Activated CD4-positive, alpha-beta T cell treated with anti-CD3 and anti-CD28 coated beads, Interleukin-2, Interleukin-4, amounts not matched to agents 100 ng/mL and 50 ng/mL, durations not matched to agents 16 hours and 8 hours (primary cell): ENCODE data around the gene SARS2.
"Not testable (repeated sequence)": the region's sequence is repeated elsewhere in the genome, so short reads cannot be mapped to it uniquely, and the experiment has no call there.

Experiments
- DNase-seq: peaks from one replicate; pipeline ENCODE4 v3.0.0-alpha.2; 2020; ENCODE audit warnings: low spot score

Gene SARS2

DNA sequence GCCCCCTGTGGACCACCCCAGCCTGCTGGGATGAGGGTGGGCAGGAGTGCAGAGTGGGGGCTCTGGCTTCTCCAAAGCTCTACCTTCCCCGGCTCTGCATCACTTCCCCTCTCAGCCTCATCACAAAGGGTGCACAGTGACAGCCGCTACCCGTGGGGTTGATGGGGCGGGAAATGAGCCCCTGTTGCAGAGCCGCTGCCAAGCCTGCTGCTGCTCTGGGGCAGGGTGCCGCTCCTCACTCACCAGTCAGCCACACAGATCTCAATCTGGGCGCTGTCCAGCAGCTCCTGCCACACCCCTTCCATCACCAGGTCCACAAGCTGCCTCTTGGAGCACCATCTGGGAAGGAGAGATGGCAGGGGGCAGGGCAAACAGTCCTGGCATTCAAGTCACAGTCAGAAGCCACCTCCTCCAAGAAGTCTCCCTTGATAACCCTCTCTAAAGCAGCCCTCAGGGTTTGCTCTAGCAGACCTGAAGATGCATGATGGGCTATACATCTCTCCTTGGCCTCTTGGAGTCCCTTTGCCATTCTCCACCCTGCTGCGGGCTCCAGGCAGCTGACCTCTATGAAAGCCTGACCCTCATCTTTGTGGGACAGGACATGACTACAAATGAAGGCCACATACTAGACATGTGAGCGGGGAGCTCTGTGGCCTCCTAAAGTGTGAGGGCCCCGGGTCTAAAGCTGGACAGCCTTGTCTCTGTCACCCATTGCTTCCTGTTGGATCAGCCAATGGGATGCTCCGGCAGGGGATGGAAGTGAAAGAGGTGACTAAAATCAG is 15.9 kb upstream of the SARS2 start:
- DNase-seq = no peak

DNA sequence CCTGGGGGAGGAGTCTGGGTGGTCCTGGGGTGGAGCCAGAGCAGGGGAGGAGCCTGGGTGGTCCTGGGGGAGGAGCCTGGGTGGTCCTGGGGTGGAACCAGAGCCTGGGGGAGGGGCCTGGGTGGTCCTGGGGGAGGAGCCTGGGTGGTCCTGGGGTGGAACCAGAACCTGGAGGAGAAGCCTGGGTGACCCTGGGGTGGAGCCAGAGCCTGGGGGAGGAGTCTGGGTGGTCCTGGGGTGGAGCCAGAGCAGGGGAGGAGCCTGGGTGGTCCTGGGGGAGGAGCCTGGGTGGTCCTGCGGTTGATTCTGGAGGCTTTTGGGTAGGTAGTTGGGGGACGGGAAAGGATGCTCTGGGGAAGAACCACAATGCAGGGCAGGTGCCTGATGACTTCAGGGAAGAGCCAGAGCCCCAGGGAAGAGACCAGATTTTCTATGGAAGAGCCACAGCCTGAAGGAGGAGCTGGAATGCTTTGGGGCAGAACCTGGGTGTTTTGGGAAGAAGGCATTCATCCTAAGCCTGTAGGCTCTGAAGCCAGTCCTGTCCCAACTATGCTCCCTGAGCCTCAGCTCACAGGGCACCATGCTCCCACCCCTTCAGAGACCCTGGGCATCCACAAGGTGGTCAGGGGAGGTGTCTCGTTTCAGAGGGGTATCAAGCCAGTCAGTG is 15.1 kb upstream of the SARS2 start:
- no peak for DNase-seq

DNA sequence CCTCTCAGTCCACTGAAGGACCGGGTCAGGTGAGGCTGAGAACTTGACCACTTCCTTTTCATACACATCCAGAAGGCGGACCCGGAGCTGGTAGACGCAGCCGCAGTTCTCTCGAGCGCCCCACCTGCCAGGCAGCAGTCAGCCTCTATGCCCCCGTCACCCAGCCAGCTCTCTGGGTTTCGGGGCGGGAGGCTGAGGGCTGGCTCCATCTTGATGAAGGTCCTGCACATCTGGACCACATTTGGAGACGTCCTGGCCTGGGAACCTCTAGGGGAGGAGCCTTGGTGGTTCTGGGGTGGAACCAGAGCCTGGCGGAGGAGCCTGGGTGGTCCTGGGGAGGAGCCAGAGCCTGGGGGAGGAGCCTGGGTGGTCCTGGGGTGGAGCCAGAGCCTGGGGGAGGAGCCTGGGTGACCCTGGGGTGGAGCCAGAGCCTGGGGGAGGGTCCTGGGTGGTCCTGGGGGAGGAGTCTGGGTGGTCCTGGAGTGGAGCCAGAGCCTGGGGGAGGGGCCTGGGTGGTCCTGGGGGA is 14.5 kb upstream of the SARS2 start:
- DNase-seq = no peak

- DNase-seq = no peak
Observed at GRCh38 chr19:38942471-38943181, 12.1 kb upstream of the SARS2 start.

GRCh38 chr19:38941979-38942378 is 11.4 kb upstream of the SARS2 start:
- DNase-seq = no peak

GRCh38 chr19:38941466-38941865 is 10.9 kb upstream of the SARS2 start:
- DNase-seq = not testable (repeated sequence)

DNA sequence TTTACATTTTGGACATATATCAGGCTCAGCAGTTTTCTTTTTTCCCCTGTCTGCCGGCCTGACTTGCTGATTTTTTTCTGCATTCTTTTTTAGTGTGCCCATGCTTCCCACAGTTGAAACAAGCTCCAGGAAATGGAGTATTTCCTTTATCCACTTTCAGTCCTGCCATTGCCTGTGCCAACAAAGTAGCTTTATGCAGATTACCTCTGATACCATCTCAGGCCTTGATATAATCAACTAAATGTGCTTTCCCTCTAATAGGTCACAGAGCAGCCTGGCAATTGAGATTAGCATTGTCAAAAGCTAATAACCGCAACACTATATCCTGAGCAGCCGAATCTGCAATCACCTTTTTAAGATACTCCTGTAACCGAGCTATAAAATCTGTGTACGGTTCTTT is 9.4 kb upstream of the SARS2 start:
- no peak for DNase-seq

DNA sequence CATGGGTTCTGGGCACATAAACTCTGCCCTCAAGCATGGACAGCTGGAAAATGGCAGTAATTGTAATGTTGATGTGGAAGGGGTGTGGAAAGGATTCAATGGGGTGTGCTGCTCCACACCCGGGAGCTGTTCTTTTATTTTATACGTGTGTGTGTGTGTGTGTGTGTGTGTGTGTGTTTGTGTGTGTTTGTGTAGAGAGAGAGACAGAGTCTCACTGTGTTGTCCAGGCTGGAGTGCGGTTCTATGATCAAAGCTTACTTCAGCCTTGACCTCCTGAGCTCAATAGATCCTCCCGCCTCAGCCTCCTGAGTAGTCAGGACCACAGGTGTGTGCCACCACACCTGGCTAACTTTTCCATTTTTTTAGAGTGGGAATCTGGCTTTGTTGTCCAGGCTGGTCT is 3.0 kb upstream of the SARS2 start:
- DNase-seq = no peak

DNA sequence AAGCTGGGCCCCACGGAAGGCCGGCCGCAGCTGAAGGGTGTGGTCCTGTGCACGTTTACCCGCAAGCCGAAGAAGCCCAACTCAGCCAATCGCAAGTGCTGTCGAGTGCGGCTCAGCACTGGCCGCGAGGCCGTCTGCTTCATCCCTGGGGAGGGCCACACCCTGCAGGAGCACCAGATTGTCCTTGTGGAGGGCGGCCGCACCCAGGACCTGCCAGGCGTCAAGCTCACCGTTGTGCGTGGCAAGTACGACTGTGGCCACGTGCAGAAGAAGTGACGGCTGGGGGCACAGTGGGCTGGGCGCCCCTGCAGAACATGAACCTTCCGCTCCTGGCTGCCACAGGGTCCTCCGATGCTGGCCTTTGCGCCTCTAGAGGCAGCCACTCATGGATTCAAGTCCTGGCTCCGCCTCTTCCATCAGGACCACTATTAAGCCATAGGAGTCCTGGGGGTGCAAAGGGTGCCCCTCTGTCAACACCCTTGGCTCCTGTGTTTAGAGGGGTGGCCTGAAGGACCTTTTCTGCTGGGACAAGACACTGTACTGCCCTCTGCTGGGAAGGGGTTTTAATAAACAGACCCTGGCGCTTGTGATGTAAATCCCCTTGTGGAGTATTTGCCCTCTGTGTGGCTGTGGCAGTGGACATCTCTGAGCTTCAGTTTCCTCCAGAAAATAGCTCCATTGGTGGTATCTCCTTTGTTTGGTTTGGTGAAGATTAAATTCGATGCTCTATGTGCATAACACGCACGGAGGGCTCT is 2.0 kb upstream of the SARS2 start:
- peak; percentile 62 for DNase-seq

GRCh38 chr19:38931521-38931793 is 894 bp upstream of the SARS2 start:
- no peak for DNase-seq

- peak; percentile 100 for DNase-seq
Observed at GRCh38 chr19:38930776-38931520, 385 bp upstream of the SARS2 start, which contains the start of gene MRPS12. TSS of gene MRPS12 (plus strand) at chr19:38930944. CDS start at chr19:38931295, 351 bp downstream.

DNA sequence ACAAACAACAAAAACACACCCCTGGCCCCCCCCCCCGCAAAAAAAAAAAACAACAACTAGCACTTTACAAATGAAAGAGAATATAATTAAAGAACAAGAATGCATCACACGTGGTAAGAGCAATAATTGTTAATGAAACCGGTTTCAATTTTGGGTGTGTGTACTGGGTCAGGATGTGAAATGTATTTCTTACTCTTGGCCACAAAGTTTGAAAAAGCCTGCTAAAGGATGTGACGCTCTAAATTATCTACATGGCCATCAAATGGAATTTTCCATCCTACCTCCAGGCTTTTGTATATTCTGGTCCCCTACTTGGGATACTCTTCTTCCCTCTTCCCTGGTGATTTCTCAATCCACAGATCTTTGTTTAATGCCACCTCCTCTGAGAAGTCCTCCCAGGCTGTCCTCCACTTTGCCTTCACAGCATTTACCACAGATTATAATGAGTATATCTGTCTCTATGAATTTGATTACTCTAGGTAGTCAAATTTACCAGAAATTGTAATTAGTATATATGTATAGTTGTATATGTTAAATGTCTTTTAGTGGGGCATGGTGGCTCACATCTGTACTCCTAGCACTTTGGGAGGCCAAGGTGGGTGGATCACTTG is 2.1 kb downstream of the SARS2 start:
- DNase-seq = no peak

GRCh38 chr19:38924388-38924787 is 6.2 kb downstream of the SARS2 start:
- DNase-seq = no peak

- no peak for DNase-seq
Observed at GRCh38 chr19:38922482-38922881, 8.1 kb downstream of the SARS2 start.

- no peak for DNase-seq
Observed at GRCh38 chr19:38921420-38922274, 8.9 kb downstream of the SARS2 start.

DNA sequence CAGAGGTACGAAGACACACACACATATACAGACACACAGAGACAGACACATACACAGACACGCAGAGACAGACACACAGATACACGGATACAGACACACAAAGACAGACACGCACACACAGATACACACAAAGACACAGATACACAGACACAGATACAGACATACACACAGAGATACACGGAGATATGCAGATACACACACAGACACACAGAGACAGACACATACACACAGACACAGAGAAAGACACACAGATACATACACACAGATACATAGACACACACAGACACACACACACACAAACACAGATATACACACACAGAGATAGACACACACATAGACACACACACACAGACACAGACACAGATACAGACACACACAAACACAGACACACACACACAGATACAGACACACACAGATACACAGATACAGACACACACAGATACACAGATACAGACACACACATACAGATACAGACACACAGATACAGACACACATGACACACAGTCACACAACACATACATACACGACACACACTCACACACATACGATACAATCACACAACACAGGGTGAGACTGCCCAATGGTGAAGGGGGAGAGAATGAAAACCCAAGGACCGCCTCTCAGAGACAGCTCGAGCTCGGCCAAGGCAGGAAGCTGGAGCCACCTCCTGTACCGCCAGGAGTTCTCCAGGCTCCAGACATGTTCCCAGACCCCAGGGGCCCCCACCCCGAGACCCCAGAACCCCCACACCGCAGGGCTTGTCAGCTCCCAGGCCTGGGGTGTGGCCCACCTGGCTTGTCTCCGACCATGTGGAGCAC is 9.8 kb downstream of the SARS2 start:
- no peak for DNase-seq

GRCh38 chr19:38919837-38920601 is 10.5 kb downstream of the SARS2 start:
- no peak for DNase-seq

DNA sequence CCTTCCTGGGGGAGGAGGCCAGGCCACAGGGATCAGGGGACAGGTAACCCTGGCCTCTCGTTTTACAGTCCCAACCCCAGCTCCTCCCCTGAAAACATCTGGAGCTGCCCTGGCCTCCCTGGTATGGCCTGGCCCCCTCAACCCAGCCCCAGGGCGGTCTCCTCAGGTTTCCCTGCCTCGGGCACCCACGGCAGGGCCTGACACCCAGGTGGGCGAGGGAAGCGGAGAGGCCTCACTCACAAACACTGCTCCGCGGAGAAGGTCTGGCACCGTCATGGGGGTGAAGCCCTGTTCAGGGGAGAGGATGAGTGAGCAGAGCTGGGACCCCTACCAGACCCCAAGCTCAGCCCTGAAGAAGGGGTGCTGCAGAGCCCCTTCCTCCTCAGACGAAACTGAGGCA is 12.0 kb downstream of the SARS2 start:
- DNase-seq = no peak
